Heart right ventricle (tissue), 16 donors: ENCODE measurements around the gene SOBP. TPM values are rescaled to one million over a fixed set of nuclear protein-coding genes. Genes with fewer than 3 reads are reported as not detected.

ENCODE experiments used
- ATAC-seq, 8 donors: fragments of 200-7000 bp; cut with Tn5 transposase; one replicate each; pipeline ENCODE4 v1.9.1; 2020; ENCODE audit warnings: mild to moderate bottlenecking in 8 of 8, moderate library complexity in 8 of 8, moderate number of reproducible peaks in 1 of 8
- DNase-seq, 2 donors: peaks; one replicate each; pipeline ENCODE4 v3.0.0-alpha.2; 2020
- H3K27ac ChIP-seq, 10 donors: fragments of 200-600 bp; sonication (generic) in 2 of 10; one replicate each; pipeline versions ENCODE4 v1.5.0 to v1.8.0; 2020 to 2022; ENCODE audit warnings: mild to moderate bottlenecking in 3 of 10
- H3K27me3 ChIP-seq, 7 donors: fragments of 200-600 bp; one replicate each; pipeline ENCODE4 v1.8.0; 2021 to 2022; ENCODE audit warnings: mild to moderate bottlenecking in 2 of 7
- H3K36me3 ChIP-seq, 9 donors: fragments of 200-600 bp; sonication (generic) in 1 of 9; one replicate each; pipeline versions ENCODE4 v1.5.0 to v1.8.0; 2020 to 2022; ENCODE audit warnings: mild to moderate bottlenecking in 2 of 9
- H3K4me1 ChIP-seq, 9 donors: fragments of 200-600 bp; sonication (generic) in 1 of 9; one replicate each; pipeline versions ENCODE4 v1.5.0 to v1.8.0; 2020 to 2022; ENCODE audit warnings: mild to moderate bottlenecking in 4 of 9
- H3K4me3 ChIP-seq, 10 donors: fragments of 200-600 bp; sonication (generic) in 2 of 10; one replicate each; pipeline versions ENCODE4 v1.5.0 to v1.8.0; 2020 to 2022; ENCODE audit warnings: mild to moderate bottlenecking in 7 of 10, moderate library complexity in 2 of 10
- H3K9me3 ChIP-seq, 11 donors: fragments of 200-600 bp in 10 of 11; sonication (generic) in 2 of 11; one replicate each; pipeline versions ENCODE4 v1.5.0 to v1.8.0; 2013 to 2022; ENCODE audit warnings: mild to moderate bottlenecking in 2 of 11, control low read depth in 1 of 11, moderate library complexity in 1 of 11
- CTCF ChIP-seq, 9 donors: fragments of 200-600 bp; sonication (generic) in 2 of 9; IDR thresholded peaks; one replicate each; pipeline versions ENCODE4 v1.5.0 to v1.8.0; 2021 to 2022; ENCODE audit warnings: antibody characterized with exemption in 9 of 9, mild to moderate bottlenecking in 5 of 9, moderate library complexity in 1 of 9
- WGBS, 2 donors: extraction: QIAGEN DNeasy Blood & Tissue Kit; methylation state at CpG; one replicate each; pipeline ENCODE4 v1.1.7; 2013; ENCODE audit warnings: inconsistent platforms in 1 of 2; 5-methylcytosine and 5-hydroxymethylcytosine counted together
- intact Hi-C, 10 donors: fragments of 100-400 bp; cut with DNase I; formaldehyde crosslinking; loops; one replicate each; pipeline versions ENCODE4 v1.11.1 to v1.14.2; 2022
- polyA plus RNA-seq, 2 donors: library from polyadenylated mRNA; stranded (reverse); fragments of 200-250 nt; gene quantifications; one replicate each; pipeline ENCODE4 v1.2.3, GENCODE V29; 2013
- total RNA-seq, 10 donors: library from RNA; stranded (reverse); fragmentation: NEBNext Ultra II Directional in 3 of 10; extraction: Animal tissue kit (Norgen Biotek cat#: 25700) in 3 of 10; gene quantifications; one replicate each; pipeline versions ENCODE4 v1.2.1 to v1.2.4, GENCODE V29; 2021 to 2023
- donor health status: Arrhythmogenic right ventricular cardiomyopathy.
- donor health status: ischemic (EF 13 %, LVEDD 7.1; RV severe dilation, severe dysfunction).
- donor health status: healthy with polysubstance abuse.
- donor health status: DM: no; HTN: yes; CAD: no.
- donor health status: DM: no; HTN: no; CAD: no.
- donor health status: ischemic (EF 25% LVEDD 6.9; RV normal size, moderate dysfunction).
- donor health status: ischemic (EF 25% LVEDD 5.7; RV mildly dilated, moderate dysfunction).
- donor health status: healthy.
- donor health status: DM: yes; HTN: yes; CAD: no.
- donor health status: Ischemic cardiomyopathy.
- donor health status: ischemic (EF 35%, LVEDD 5.7; RV mildly dilated, moderate dysfunction).
- donor health status: nonischemic (EF 11% LVEDD 7.7; RV severe dilation, severe dysfunction).
- donor health status: DM: yes; HTN: yes; CAD: no.
- donor health status: PGD.
- donor health status: ischemic (EF 29% LVEDD 5.4; RV normal size, mild dysfunction).
- donor health status: nonischemic (EF 23%, LVEDD 6.1; RV moderate dilation, normal function).

SOBP gene
- total and polyA plus RNA-seq, 12 donors, result 5.2 to 25.3 (median 18.2) TPM

GRCh38 chr6:107652526-107653182 is 162.7 kb downstream of the SOBP start:
- TF ChIP-seq CTCF (IDR thresholded peaks at IDR 0.05), result no peak
- peak in 2 of 8 donors; percentile 37 to 41 for ATAC-seq
- 53 to 65% methylated on average over 2 of the region's 2 CpGs for WGBS, 2 donors
- Histone ChIP-seq H3K36me3 (no peaks in the 10 kb centered on the region), H3K4me3 (no peak overlapping the region), H3K4me1 (peaks cover 0 to 53% (median 23%) of the 10 kb centered on the region in 9 donors), H3K27ac (peak overlapping the region in 3 of 10 donors; percentile 47 to 67 (median 53)), H3K27me3 (no peaks in the 10 kb centered on the region), H3K9me3 (peaks cover 0 to 8% (median 0%) of the 10 kb centered on the region in 11 donors)
- no peak for DNase-seq
- intact Hi-C loops, result loop anchor here in 6 of 10 donors (2.0 to 10.0 kb wide), 5 partner anchors 38 to 190 kb away; partner anchors contain the start of gene SOBP (in 4 of the 6)

GRCh38 chr6:107653183-107653580 is 163.3 kb downstream of the SOBP start:
- Histone ChIP-seq H3K4me3 (no peak overlapping the region), H3K9me3 (peaks cover 0 to 8% (median 0%) of the 10 kb centered on the region in 11 donors), H3K27ac (peak overlapping the region in 6 of 10 donors; percentile 38 to 67 (median 53)), H3K27me3 (no peaks in the 10 kb centered on the region), H3K36me3 (peaks cover 0 to 2% (median 0%) of the 10 kb centered on the region in 9 donors), H3K4me1 (peaks cover 0 to 58% (median 28%) of the 10 kb centered on the region in 9 donors)
- ATAC-seq, result peak; percentile 46 to 95 (median 85)
- DNase-seq, result peak; percentile 52 to 61
- 41 to 60% methylated on average over 10 of the region's 10 CpGs for WGBS, 2 donors
- intact Hi-C loops, result loop anchor here in 6 of 10 donors (2.0 to 10.0 kb wide), 5 partner anchors 38 to 191 kb away; partner anchors contain the start of gene SOBP (in 4 of the 6)
- no peak for TF ChIP-seq CTCF (IDR thresholded peaks at IDR 0.05)

GRCh38 chr6:107653861-107654394 is 164.0 kb downstream of the SOBP start:
- no peak for ATAC-seq

More at GRCh38 chr6:107653861-107654394, 164.0 kb downstream of the SOBP start:
- no peak for TF ChIP-seq CTCF (IDR thresholded peaks at IDR 0.05)
- Histone ChIP-seq H3K4me3 (no peak overlapping the region), H3K27ac (peak overlapping the region in 6 of 10 donors; percentile 38 to 67 (median 53)), H3K27me3 (no peaks in the 10 kb centered on the region), H3K4me1 (peaks cover 0 to 65% (median 32%) of the 10 kb centered on the region in 9 donors), H3K36me3 (peaks cover 0 to 9% (median 0%) of the 10 kb centered on the region in 9 donors), H3K9me3 (peaks cover 0 to 8% (median 0%) of the 10 kb centered on the region in 11 donors)
- 92 to 95% methylated on average over 3 of the region's 3 CpGs for WGBS, 2 donors
- intact Hi-C loops, result loop anchor here in 6 of 10 donors (2.0 to 10.0 kb wide), 5 partner anchors 39 to 192 kb away; partner anchors contain the start of gene SOBP (in 4 of the 6)
- DNase-seq, result no peak
